Measurements from ENCODE around the gene ATG4D. TPM values are rescaled to one million over a fixed set of nuclear protein-coding genes. Genes with fewer than 3 reads are reported as not detected.
A peak's percentile ranks its signal among the peaks of the same experiment; 100 is the strongest.

The ATG4D gene
- total RNA-seq, 2 donors from 2014 or later = 47.1 to 61.2 TPM

GRCh38 chr19:10517361-10517759 lies 26.3 kb upstream of the ATG4D start, which contains the start of gene S1PR5:
Gene S1PR5, minus strand, starts transcription at chr19:10517447. Its CDS starts 2,436 bp downstream, at chr19:10515011.
- Histone ChIP-seq H3K4me3 (peak within 1 kb of the TSS in 1 of 2 donors; percentile 45), H3K9me3 (no peaks in the 10 kb centered on the region)
- no peak for TF ChIP-seq CTCF (IDR thresholded peaks at IDR 0.05)

GRCh38 chr19:10517760-10518443 lies 25.8 kb upstream of the ATG4D start:
- Histone ChIP-seq H3K4me3 (peak overlapping the region in 1 of 2 donors; percentile 45), H3K9me3 (no peaks in the 10 kb centered on the region), H3K4me1 (peaks cover 0 to 31% of the 10 kb centered on the region in 2 donors), H3K27me3 (peaks cover 5 to 22% of the 10 kb centered on the region in 2 donors), H3K36me3 (no peaks in the 10 kb centered on the region), H3K27ac (no peak overlapping the region)
- no peak for TF ChIP-seq CTCF (IDR thresholded peaks at IDR 0.05)
- no peak for DNase-seq (ENCODE audit: low spot score)

More at GRCh38 chr19:10517361-10517759, 26.3 kb upstream of the ATG4D start, which contains the start of gene S1PR5:
- Histone ChIP-seq H3K36me3 (no peaks in the 10 kb centered on the region), H3K27ac (no peak within 1 kb of the TSS), H3K27me3 (peaks cover 5 to 22% of the 10 kb centered on the region in 2 donors), H3K4me1 (peaks cover 0 to 31% of the 10 kb centered on the region in 2 donors)
- DNase-seq (ENCODE audit: low spot score) = no peak

- DNase-seq (ENCODE audit: low spot score) = no peak
- no peak for TF ChIP-seq CTCF (IDR thresholded peaks at IDR 0.05)
- Histone ChIP-seq H3K27ac (no peak overlapping the region), H3K27me3 (peaks cover 5 to 22% of the 10 kb centered on the region in 2 donors), H3K4me3 (peak overlapping the region in 1 of 2 donors; percentile 45), H3K9me3 (no peaks in the 10 kb centered on the region), H3K4me1 (peaks cover 0 to 31% of the 10 kb centered on the region in 2 donors), H3K36me3 (no peaks in the 10 kb centered on the region)
These were observed 25.0 kb upstream of the ATG4D start for GRCh38 chr19:10518444-10519361.

GRCh38 chr19:10519421-10519820 lies 24.3 kb upstream of the ATG4D start:
- DNase-seq (ENCODE audit: low spot score) = no peak
- H3K4me1 ChIP-seq = peaks cover 0 to 28% of the 10 kb centered on the region in 2 donors
- TF ChIP-seq CTCF (IDR thresholded peaks at IDR 0.05) = no peak
- H3K27me3 ChIP-seq = peaks cover 5 to 15% of the 10 kb centered on the region in 2 donors
- no peak overlapping the region for H3K27ac ChIP-seq
- no peaks in the 10 kb centered on the region for H3K9me3 ChIP-seq
- no peak overlapping the region for H3K4me3 ChIP-seq
- H3K36me3 ChIP-seq = no peaks in the 10 kb centered on the region

GRCh38 chr19:10520652-10521318 lies 22.9 kb upstream of the ATG4D start:
- H3K4me3 ChIP-seq = no peak overlapping the region
- no peak for DNase-seq (ENCODE audit: low spot score)
- no peak for TF ChIP-seq CTCF (IDR thresholded peaks at IDR 0.05)
- no peaks in the 10 kb centered on the region for H3K36me3 ChIP-seq
- H3K27me3 ChIP-seq = peaks cover 5 to 9% of the 10 kb centered on the region in 2 donors
- no peaks in the 10 kb centered on the region for H3K9me3 ChIP-seq
- peaks cover 0 to 23% of the 10 kb centered on the region in 2 donors for H3K4me1 ChIP-seq
- no peak overlapping the region for H3K27ac ChIP-seq

All from right atrium auricular region (tissue), 2 donors.